Fibroblast of lung (primary cell): ENCODE measurements around the gene PRKAA1.

Experiments
- CTCF ChIP-seq, 2 donors: IDR thresholded peaks in 1 of 2; conservative IDR thresholded peaks in 1 of 2; 1 replicate in 1 of 2; 2 replicates in 1 of 2; pipeline ENCODE4 v1.5.1; 2011 to 2012; ENCODE audit warnings: low read length in 2 of 2, control low read depth in 1 of 2, inconsistent platforms in 1 of 2, low read depth in 1 of 2, mild to moderate bottlenecking in 1 of 2
- EZH2 ChIP-seq: IDR thresholded peaks from 2 replicates; pipeline ENCODE4 v1.5.1; 2012; ENCODE audit warnings: low read length, control low read depth, mild to moderate bottlenecking; ENCODE audit errors: missing control alignments

- TF ChIP-seq CTCF (conservative IDR thresholded peaks at IDR 0.05 in 1 of 2, IDR thresholded peaks at IDR 0.05 in 1 of 2; ENCODE audit: low read depth in 1 of 2, low read length in 2 of 2) (peak; percentile 62 to 68), EZH2 (no peak)
Measured at GRCh38 chr5:40736103-40736875, 61.9 kb downstream of the PRKAA1 start.
